NCI-H748 (cell line): ENCODE results near the gene BCL2L11.

ENCODE experiments used
- DNase-seq: peaks from one replicate; lab custom pipeline; 2025; ENCODE audit not compliant: unreplicated experiment; lab: John Stamatoyannopoulos, UW

BCL2L11 gene

GRCh38 chr2:111167076-111167862, 46.6 kb downstream of the BCL2L11 start:
- peak; percentile 16 for DNase-seq

GRCh38 chr2:111167863-111168162, 47.1 kb downstream of the BCL2L11 start:
- no peak for DNase-seq

GRCh38 chr2:111168528-111169239, 48.0 kb downstream of the BCL2L11 start:
- DNase-seq, result peak; percentile 5

- no peak for DNase-seq
Observed at GRCh38 chr2:111169268-111169667, 48.6 kb downstream of the BCL2L11 start.

GRCh38 chr2:111169924-111170323, 49.2 kb downstream of the BCL2L11 start:
- no peak for DNase-seq

GRCh38 chr2:111171337-111171930, 50.7 kb downstream of the BCL2L11 start:
- no peak for DNase-seq

GRCh38 chr2:111172666-111173065, 52.0 kb downstream of the BCL2L11 start:
- DNase-seq, result no peak

GRCh38 chr2:111173338-111173737, 52.6 kb downstream of the BCL2L11 start:
- no peak for DNase-seq

- no peak for DNase-seq
Observed at GRCh38 chr2:111173856-111174255, 53.1 kb downstream of the BCL2L11 start.

- DNase-seq, result no peak
Observed at GRCh38 chr2:111175615-111176014, 54.9 kb downstream of the BCL2L11 start.

- DNase-seq, result no peak
Observed at GRCh38 chr2:111176388-111176787, 55.7 kb downstream of the BCL2L11 start.

GRCh38 chr2:111176867-111177266, 56.2 kb downstream of the BCL2L11 start:
- no peak for DNase-seq

- DNase-seq, result no peak
Observed at GRCh38 chr2:111178296-111178695, 57.6 kb downstream of the BCL2L11 start.

GRCh38 chr2:111178730-111179405, 58.2 kb downstream of the BCL2L11 start:
- DNase-seq, result no peak

- no peak for DNase-seq
Observed at GRCh38 chr2:111182121-111182520, 61.4 kb downstream of the BCL2L11 start.

- no peak for DNase-seq
Observed at GRCh38 chr2:111182740-111183139, 62.0 kb downstream of the BCL2L11 start.

GRCh38 chr2:111184725-111185310, 64.1 kb downstream of the BCL2L11 start:
- no peak for DNase-seq

- DNase-seq, result peak; percentile 55
Observed at GRCh38 chr2:111185361-111186022, 64.8 kb downstream of the BCL2L11 start.

- DNase-seq, result no peak
Observed at GRCh38 chr2:111186121-111186715, 65.5 kb downstream of the BCL2L11 start.

GRCh38 chr2:111186933-111187332, 66.2 kb downstream of the BCL2L11 start:
- no peak for DNase-seq
